CD14-positive monocyte (primary cell): ENCODE data around the gene CSH2. TPM values are rescaled to one million over a fixed set of nuclear protein-coding genes. Genes with fewer than 3 reads are reported as not detected.
"Not testable (repeated sequence)": the region's sequence is repeated elsewhere in the genome, so short reads cannot be mapped to it uniquely, and the experiment has no call there.

ENCODE experiments used
- DNase-seq, 3 donors: peaks; one replicate each; pipeline ENCODE4 v3.0.0-alpha.2; 2011 to 2022
- H2AFZ ChIP-seq: 2 replicates; pipeline ENCODE4 v1.6.0; 2012; ENCODE audit warnings: mild to moderate bottlenecking, low read depth, low read length, inconsistent platforms; ENCODE audit not compliant: insufficient read depth, poor library complexity, severe bottlenecking
- H3K27ac ChIP-seq, 2 donors: 1 replicate in 1 of 2; 2 replicates in 1 of 2; pipeline ENCODE4 v1.5.1; 2012 to 2013; ENCODE audit warnings: low read length in 2 of 2, control low read depth in 1 of 2, inconsistent platforms in 1 of 2, low read depth in 1 of 2, mild to moderate bottlenecking in 1 of 2
- H3K27me3 ChIP-seq, 2 donors: one replicate each; pipeline versions ENCODE4 v1.6.0 to v1.6.1; 2011 to 2013; ENCODE audit warnings: low read length in 2 of 2; ENCODE audit not compliant: control insufficient read depth in 2 of 2, insufficient read depth in 2 of 2
- H3K36me3 ChIP-seq, 2 donors: replicated peaks in 1 of 2; 1 replicate in 1 of 2; 2 replicates in 1 of 2; pipeline versions ENCODE4 v1.5.1 to v1.6.1; 2012 to 2013; ENCODE audit warnings: low read length in 2 of 2, control low read depth in 1 of 2, inconsistent platforms in 1 of 2, mild to moderate bottlenecking in 1 of 2; ENCODE audit not compliant: insufficient read depth in 2 of 2, control insufficient read depth in 1 of 2
- H3K4me1 ChIP-seq, 2 donors: 1 replicate in 1 of 2; 2 replicates in 1 of 2; pipeline versions ENCODE4 v1.5.1 to v1.6.1; 2012 to 2013; ENCODE audit warnings: low read length in 2 of 2, control low read depth in 1 of 2, inconsistent platforms in 1 of 2, mild to moderate bottlenecking in 1 of 2, moderate library complexity in 1 of 2; ENCODE audit not compliant: insufficient read depth in 2 of 2, control insufficient read depth in 1 of 2
- H3K4me2 ChIP-seq: replicated peaks from 2 replicates; pipeline ENCODE3; 2012; ENCODE audit warnings: low read length, moderate library complexity, mild to moderate bottlenecking; ENCODE audit not compliant: poor library complexity, severe bottlenecking; ENCODE audit errors: extremely low read depth
- H3K4me3 ChIP-seq, 3 experiments: fragments of 200-600 bp in 1 of 3; sonication (generic) in 1 of 3; replicated peaks in 1 of 3; 1 replicate in 2 of 3; 2 replicates in 1 of 3; pipeline ENCODE4 v1.5.1; 2011 to 2013; ENCODE audit warnings: low read length in 3 of 3, mild to moderate bottlenecking in 3 of 3, control low read depth in 2 of 3, low read depth in 2 of 3, inconsistent platforms in 1 of 3, moderate library complexity in 1 of 3
- H3K79me2 ChIP-seq: 2 replicates; pipeline ENCODE4 v1.6.0; 2012; ENCODE audit warnings: mild to moderate bottlenecking, control low read depth, inconsistent platforms, low read length, moderate library complexity; ENCODE audit not compliant: insufficient read depth
- H3K9ac ChIP-seq: 2 replicates; pipeline ENCODE4 v1.6.0; 2017; ENCODE audit warnings: low read length, mild to moderate bottlenecking; ENCODE audit not compliant: insufficient read depth, poor library complexity, severe bottlenecking
- H3K9me3 ChIP-seq, 2 donors: replicated peaks in 1 of 2; 1 replicate in 1 of 2; 2 replicates in 1 of 2; pipeline versions ENCODE4 v1.5.1 to v1.6.1; 2012 to 2013; ENCODE audit warnings: low read length in 2 of 2, control low read depth in 1 of 2; ENCODE audit not compliant: control insufficient read depth in 1 of 2, insufficient read depth in 1 of 2
- H4K20me1 ChIP-seq: 2 replicates; pipeline ENCODE4 v1.6.0; 2012; ENCODE audit warnings: mild to moderate bottlenecking, low read length, control low read depth, moderate library complexity; ENCODE audit not compliant: insufficient read depth
- H3K27ac Mint-ChIP-seq, 7 donors: one replicate each; pipeline ENCODE4 v1.8.0; 2020; ENCODE audit warnings: mild to moderate bottlenecking in 7 of 7, mixed read lengths in 7 of 7, moderate library complexity in 6 of 7, inconsistent platforms in 2 of 7
- H3K27me3 Mint-ChIP-seq, 3 donors: one replicate each; pipeline ENCODE4 v1.8.0; 2021 to 2022; ENCODE audit warnings: low read depth in 3 of 3, mild to moderate bottlenecking in 3 of 3, mixed read lengths in 3 of 3, moderate library complexity in 3 of 3, inconsistent platforms in 1 of 3
- H3K36me3 Mint-ChIP-seq, 2 donors: one replicate each; pipeline ENCODE4 v1.8.0; 2020; ENCODE audit warnings: mixed read lengths in 2 of 2, inconsistent platforms in 1 of 2, mild to moderate bottlenecking in 1 of 2
- H3K4me1 Mint-ChIP-seq: one replicate; pipeline ENCODE4 v1.8.0; 2020; ENCODE audit warnings: mild to moderate bottlenecking, mixed read lengths
- H3K4me3 Mint-ChIP-seq, 2 donors: one replicate each; pipeline ENCODE4 v1.8.0; 2020; ENCODE audit warnings: mild to moderate bottlenecking in 2 of 2, mixed read lengths in 2 of 2, moderate library complexity in 1 of 2
- H3K9me3 Mint-ChIP-seq, 7 donors: one replicate each; pipeline ENCODE4 v1.8.0; 2020 to 2022; ENCODE audit warnings: mixed read lengths in 7 of 7, mild to moderate bottlenecking in 6 of 7, moderate library complexity in 6 of 7, inconsistent platforms in 2 of 7
- WGBS: methylation state at CpG from one replicate; pipeline ENCODE4 v1.1.5; 2013; ENCODE audit warnings: missing lambda C conversion rate; ENCODE audit not compliant: insufficient coverage; 5-methylcytosine and 5-hydroxymethylcytosine counted together
- intact Hi-C, 2 donors: fragments of 100-400 bp; cut with micrococcal nuclease; formaldehyde crosslinking; loops; one replicate each; pipeline versions ENCODE4 v1.15.0 to v1.15.1; 2023
- polyA plus RNA-seq, 3 donors: library from polyadenylated mRNA; depleted of rRNA in 1 of 3; unstranded in 2 of 3; stranded (reverse) in 1 of 3; fragments of 300-500 nt in 2 of 3; fragments of >200 nt in 1 of 3; fragmentation: Illumina TruSeq in 2 of 3; gene quantifications; 1 replicate in 2 of 3; 2 replicates in 1 of 3; pipeline ENCODE4 v1.2.3, GENCODE V29; 2012 to 2021
- TF ChIP-seq, protein P1 (sequence below): fragments of 200-600 bp; IDR thresholded peaks from one replicate; pipeline ENCODE4 v1.8.0; 2022; ENCODE audit warnings: antibody characterized with exemption, mild to moderate bottlenecking

Gene CSH2
- polyA plus RNA-seq, 3 donors = not detected

DNA sequence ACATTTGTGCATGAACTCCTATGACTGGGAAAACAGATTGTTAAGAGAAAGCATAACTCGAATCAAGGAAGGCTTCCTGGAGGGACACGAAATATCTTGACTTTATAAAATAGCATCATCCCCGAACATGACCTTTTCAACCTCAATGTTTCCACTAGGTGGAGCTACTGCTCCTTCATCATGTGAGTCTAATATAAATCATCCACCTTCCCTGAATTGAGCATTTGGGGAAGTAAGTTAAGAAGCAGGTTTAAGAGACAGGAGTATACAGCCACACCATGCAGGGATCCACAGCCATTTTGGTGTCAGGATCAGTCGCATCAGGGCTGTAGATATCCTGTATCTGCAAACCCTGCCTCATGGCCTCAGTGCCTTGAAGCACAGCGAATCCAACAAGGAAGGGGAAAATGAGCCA is 30.3 kb upstream of the CSH2 start:
- not testable (repeated sequence) for H3K9ac ChIP-seq, H3K27me3 ChIP-seq, H3K9me3 Mint-ChIP-seq, H3K4me1 ChIP-seq, H3K27ac ChIP-seq, H2AFZ ChIP-seq, H3K4me3 Mint-ChIP-seq, H3K27me3 Mint-ChIP-seq, H3K36me3 ChIP-seq, H3K9me3 ChIP-seq, H3K36me3 Mint-ChIP-seq, H3K4me3 ChIP-seq, H3K4me1 Mint-ChIP-seq, H4K20me1 ChIP-seq, H3K79me2 ChIP-seq, H3K4me2 ChIP-seq
- DNase-seq = peak; percentile 6 to 31 (median 13)
- intact Hi-C loops = loop anchor here in 1 of 2 donors (5.0 kb wide), 1 partner anchor 44 kb away; no protein-coding TSS in a partner anchor
- H3K27ac Mint-ChIP-seq = peak overlapping the region in 1 of 7 donors; percentile 35
- TF ChIP-seq, protein P1, sequence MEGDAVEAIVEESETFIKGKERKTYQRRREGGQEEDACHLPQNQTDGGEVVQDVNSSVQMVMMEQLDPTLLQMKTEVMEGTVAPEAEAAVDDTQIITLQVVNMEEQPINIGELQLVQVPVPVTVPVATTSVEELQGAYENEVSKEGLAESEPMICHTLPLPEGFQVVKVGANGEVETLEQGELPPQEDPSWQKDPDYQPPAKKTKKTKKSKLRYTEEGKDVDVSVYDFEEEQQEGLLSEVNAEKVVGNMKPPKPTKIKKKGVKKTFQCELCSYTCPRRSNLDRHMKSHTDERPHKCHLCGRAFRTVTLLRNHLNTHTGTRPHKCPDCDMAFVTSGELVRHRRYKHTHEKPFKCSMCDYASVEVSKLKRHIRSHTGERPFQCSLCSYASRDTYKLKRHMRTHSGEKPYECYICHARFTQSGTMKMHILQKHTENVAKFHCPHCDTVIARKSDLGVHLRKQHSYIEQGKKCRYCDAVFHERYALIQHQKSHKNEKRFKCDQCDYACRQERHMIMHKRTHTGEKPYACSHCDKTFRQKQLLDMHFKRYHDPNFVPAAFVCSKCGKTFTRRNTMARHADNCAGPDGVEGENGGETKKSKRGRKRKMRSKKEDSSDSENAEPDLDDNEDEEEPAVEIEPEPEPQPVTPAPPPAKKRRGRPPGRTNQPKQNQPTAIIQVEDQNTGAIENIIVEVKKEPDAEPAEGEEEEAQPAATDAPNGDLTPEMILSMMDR = peak; percentile 61
- 50% methylated on average over 2 of the region's 5 CpGs for WGBS

DNA sequence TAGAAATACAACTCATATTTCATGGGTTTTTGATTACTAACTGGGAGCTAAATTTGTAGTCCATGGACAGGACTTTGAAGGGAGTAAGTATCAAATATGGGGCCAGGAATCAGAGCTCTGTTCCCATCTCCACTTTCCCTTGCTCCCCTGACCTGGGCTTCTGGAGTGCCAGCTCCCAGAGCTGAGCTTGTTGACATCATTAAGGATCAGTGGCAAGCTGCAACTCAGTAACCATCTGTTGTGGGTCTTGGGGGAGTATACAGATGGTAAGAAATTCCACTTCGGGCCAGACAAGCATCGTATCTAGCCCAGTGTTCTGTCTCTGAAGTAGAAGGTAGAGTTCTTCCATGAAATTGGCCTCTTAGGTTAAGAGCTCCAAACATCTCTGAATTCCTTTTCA is 28.5 kb upstream of the CSH2 start:
- DNase-seq, H2AFZ ChIP-seq, H3K27me3 ChIP-seq, H3K4me2 ChIP-seq, H3K27me3 Mint-ChIP-seq, H3K27ac Mint-ChIP-seq, H3K9ac ChIP-seq, H3K36me3 ChIP-seq, H3K9me3 Mint-ChIP-seq, H3K27ac ChIP-seq, H3K4me3 Mint-ChIP-seq, H3K79me2 ChIP-seq, H3K9me3 ChIP-seq, H3K36me3 Mint-ChIP-seq, H3K4me1 ChIP-seq, H3K4me3 ChIP-seq, H3K4me1 Mint-ChIP-seq, H4K20me1 ChIP-seq: not testable (repeated sequence)
- WGBS = 90% methylated on average over 2 of the region's 2 CpGs
- intact Hi-C loops = loop anchor here in 1 of 2 donors (5.0 kb wide), 1 partner anchor 45 kb away; no protein-coding TSS in a partner anchor

DNA sequence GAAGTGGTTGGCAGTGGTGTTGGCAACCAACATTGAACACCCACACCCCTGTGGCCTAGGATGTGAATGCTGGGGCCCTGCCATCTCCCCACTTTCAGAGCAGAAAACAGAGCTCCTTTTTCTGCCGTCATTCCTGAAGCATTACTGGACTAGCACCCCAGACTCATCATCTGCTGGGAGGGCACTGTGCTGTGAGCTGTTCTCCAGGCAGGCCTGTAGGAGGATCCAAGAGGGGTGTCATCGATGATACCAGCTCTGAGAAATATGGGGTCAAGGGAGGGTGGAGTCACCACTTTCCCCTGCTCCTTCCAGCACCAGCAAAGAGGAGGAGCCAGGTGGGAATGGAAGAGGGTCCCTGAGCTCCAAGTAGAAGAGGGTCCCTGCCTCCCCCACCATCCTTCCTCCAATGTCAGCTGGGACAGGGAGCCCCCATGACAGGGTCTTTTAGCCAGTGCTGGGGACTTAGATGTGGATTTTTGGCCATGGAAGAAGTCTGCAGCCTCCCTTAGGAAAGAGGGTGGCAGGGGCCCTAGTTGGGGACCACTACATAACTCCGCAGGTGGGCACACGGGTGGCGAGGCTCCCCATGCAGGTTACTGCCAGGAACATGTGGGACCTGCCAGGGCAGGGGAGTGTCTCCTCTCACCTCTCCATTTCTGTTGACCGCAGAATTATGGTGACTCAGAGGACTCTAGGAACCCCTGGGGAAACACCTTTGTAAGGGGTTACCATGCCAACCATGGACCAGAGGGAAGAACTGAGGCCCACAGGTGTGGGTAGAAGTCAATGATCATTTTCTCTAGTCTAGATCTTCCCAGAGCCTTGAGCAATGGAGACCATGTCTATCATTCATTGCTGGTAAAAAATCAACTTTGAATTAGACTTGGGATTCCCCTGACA is 25.7 kb upstream of the CSH2 start:
- H3K27me3 ChIP-seq, H3K36me3 Mint-ChIP-seq, H2AFZ ChIP-seq, H3K4me3 ChIP-seq, H3K4me2 ChIP-seq, H3K9me3 Mint-ChIP-seq, H3K4me1 ChIP-seq, DNase-seq, H3K79me2 ChIP-seq, H3K27ac Mint-ChIP-seq, H3K36me3 ChIP-seq, H3K9me3 ChIP-seq, H3K27me3 Mint-ChIP-seq, H3K4me3 Mint-ChIP-seq, H3K27ac ChIP-seq, H3K4me1 Mint-ChIP-seq, intact Hi-C loops, H4K20me1 ChIP-seq, H3K9ac ChIP-seq: not testable (repeated sequence)
- WGBS = 100% methylated on average over 1 of the region's 6 CpGs
